Raji (cell line): Measurements from ENCODE around the gene TRIM4.

Experiments
- POLR2A ChIP-seq: IDR thresholded peaks from 2 replicates; pipeline ENCODE4 v1.6.1; 2011; ENCODE audit warnings: low read depth, low read length, control low read depth; ENCODE audit not compliant: insufficient read depth

Gene TRIM4

GRCh38 chr7:99918959-99919813 is at the start of gene TRIM4:
Gene TRIM4 (minus strand): TSS chr7:99919530. CDS start chr7:99919401, 129 bp downstream.
- peak; percentile 93 for TF ChIP-seq POLR2A

GRCh38 chr7:99958564-99959227 is 39.4 kb upstream of the TRIM4 start:
- TF ChIP-seq POLR2A, result no peak

DNA sequence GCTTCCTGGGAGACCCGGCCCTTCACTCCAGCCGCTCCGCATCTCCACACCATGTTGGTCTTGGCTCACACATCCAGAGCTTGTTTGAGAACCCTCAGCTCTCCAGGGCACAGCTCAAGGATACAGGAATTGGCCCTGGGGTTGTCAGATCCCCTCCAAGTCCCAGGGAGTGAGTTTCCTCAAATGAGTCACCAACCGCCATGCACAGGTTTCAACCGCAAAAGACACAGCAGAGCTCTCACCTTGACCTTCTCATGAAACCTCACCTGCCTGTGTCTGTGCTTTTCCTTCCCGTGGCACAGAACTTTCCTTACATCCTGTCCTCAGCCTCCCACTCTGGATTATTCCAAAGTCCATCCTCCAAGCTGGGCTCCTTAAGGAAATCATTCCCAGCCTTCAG is 35.9 kb upstream of the TRIM4 start:
- TF ChIP-seq POLR2A, result no peak

- TF ChIP-seq POLR2A, result no peak
These were observed 34.3 kb upstream of the TRIM4 start for GRCh38 chr7:99953649-99954048.

- TF ChIP-seq POLR2A, result no peak
These were observed 30.4 kb upstream of the TRIM4 start for GRCh38 chr7:99949645-99950228.

- TF ChIP-seq POLR2A, result no peak
These were observed 28.3 kb upstream of the TRIM4 start for GRCh38 chr7:99947608-99948007.

- TF ChIP-seq POLR2A, result no peak
These were observed 25.3 kb upstream of the TRIM4 start for GRCh38 chr7:99944497-99945070.

GRCh38 chr7:99943641-99944496 is 24.5 kb upstream of the TRIM4 start:
- TF ChIP-seq POLR2A, result no peak

DNA sequence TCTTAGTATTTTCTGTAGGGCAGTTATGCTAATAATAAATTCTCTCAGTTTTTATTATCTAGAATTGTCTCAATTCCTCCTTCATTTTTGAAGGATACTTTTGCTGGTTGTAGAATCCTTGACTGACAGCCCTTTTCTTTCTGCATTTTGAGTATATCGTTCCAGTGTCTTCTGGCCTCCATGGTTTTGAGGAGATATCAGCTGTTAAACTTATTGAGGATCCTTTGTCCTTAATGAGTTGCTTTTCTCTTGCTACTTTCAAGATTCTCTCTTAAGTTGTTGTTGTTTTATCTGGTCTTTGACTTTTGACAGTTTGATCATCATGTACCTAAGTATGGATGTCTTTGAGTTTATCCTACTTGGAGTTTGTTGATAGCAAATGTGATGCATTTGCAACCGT is 19.0 kb upstream of the TRIM4 start:
- TF ChIP-seq POLR2A, result no peak

DNA sequence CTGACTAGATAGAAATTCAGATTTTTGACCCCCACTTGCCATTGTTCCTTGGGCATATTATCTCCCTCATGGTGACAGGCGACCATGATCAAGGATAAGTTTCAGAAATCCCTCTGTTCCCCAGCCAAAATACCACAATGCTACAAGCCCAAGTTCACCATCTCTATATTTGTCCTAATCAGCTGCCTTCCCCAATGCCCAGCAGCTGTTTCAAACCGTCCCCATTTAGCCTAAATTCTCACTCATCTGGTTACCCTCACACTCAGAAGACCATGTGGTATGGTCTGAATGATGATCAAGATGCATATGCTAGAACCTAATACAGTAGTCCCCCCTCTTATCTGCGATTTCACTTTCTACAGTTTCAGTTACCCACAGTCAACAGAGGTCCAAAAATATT is 11.0 kb upstream of the TRIM4 start:
- no peak for TF ChIP-seq POLR2A

- no peak for TF ChIP-seq POLR2A
These were observed 10.4 kb upstream of the TRIM4 start for GRCh38 chr7:99929730-99930053.

- no peak for TF ChIP-seq POLR2A
These were observed 9.8 kb upstream of the TRIM4 start, which contains the start of gene GJC3 for GRCh38 chr7:99928994-99929729. Gene GJC3 (minus strand): TSS chr7:99929620. CDS start chr7:99929620, 0 bp downstream.

GRCh38 chr7:99928188-99928587 is 8.9 kb upstream of the TRIM4 start:
- no peak for TF ChIP-seq POLR2A

- no peak for TF ChIP-seq POLR2A
These were observed 8.2 kb upstream of the TRIM4 start for GRCh38 chr7:99927536-99927935.
